Activated T-helper 2 cell treated with anti-CD3 and anti-CD28 coated beads, Interferon-gamma antibody, Interleukin-2, Interleukin-4, amounts not matched to agents 10 μg/mL and 5 μg/mL and 100 μg/mL, durations not matched to agents 14 hours and 24 hours and 36 hours (primary cell): ENCODE data around the gene PLEKHA6. TPM values are rescaled to one million over a fixed set of nuclear protein-coding genes. Genes with fewer than 3 reads are reported as not detected.
"Not testable (repeated sequence)": the region's sequence is repeated elsewhere in the genome, so short reads cannot be mapped to it uniquely, and the experiment has no call there.

Experiments used
- DNase-seq: peaks from one replicate; pipeline ENCODE4 v3.0.0; 2021; ENCODE audit warnings: low spot score
- H3K27ac Mint-ChIP-seq: one replicate; pipeline ENCODE4 v1.8.0; 2021; ENCODE audit warnings: mixed read lengths
- H3K27me3 Mint-ChIP-seq: one replicate; pipeline ENCODE4 v1.8.0; 2021; ENCODE audit warnings: low read depth, mixed read lengths
- H3K36me3 Mint-ChIP-seq: one replicate; pipeline ENCODE4 v1.8.0; 2021; ENCODE audit warnings: low read depth, mixed read lengths
- H3K4me1 Mint-ChIP-seq: one replicate; pipeline ENCODE4 v1.8.0; 2021; ENCODE audit warnings: low read depth, mixed read lengths
- H3K4me3 Mint-ChIP-seq: one replicate; pipeline ENCODE4 v1.8.0; 2021; ENCODE audit warnings: low read depth, mild to moderate bottlenecking, moderate library complexity, mixed read lengths
- H3K9me3 Mint-ChIP-seq: one replicate; pipeline ENCODE4 v1.8.0; 2021; ENCODE audit warnings: mixed read lengths
- intact Hi-C: fragments of 100-400 bp; cut with micrococcal nuclease; formaldehyde crosslinking; loops from one replicate; pipeline ENCODE4 v1.15.1; 2023
- total RNA-seq: library from RNA; stranded (reverse); gene quantifications from 2 replicates; pipeline ENCODE4 v1.2.3, GENCODE V29; 2022

Gene PLEKHA6
- total RNA-seq, 1 donor from 2014 or later, result 0.52 TPM

GRCh38 chr1:204321665-204322064 lies 38.1 kb downstream of the PLEKHA6 start:
- no peak overlapping the region for H3K4me3 Mint-ChIP-seq
- H3K9me3 Mint-ChIP-seq, result no peaks in the 10 kb centered on the region
- no peaks in the 10 kb centered on the region for H3K27me3 Mint-ChIP-seq
- DNase-seq, result no peak
- H3K36me3 Mint-ChIP-seq, result no peaks in the 10 kb centered on the region
- no peak overlapping the region for H3K27ac Mint-ChIP-seq
- peaks cover 28% of the 10 kb centered on the region for H3K4me1 Mint-ChIP-seq
- intact Hi-C loops, result no loop called here

GRCh38 chr1:204321051-204321450 lies 38.7 kb downstream of the PLEKHA6 start:
- no peaks in the 10 kb centered on the region for H3K27me3 Mint-ChIP-seq
- no peaks in the 10 kb centered on the region for H3K36me3 Mint-ChIP-seq
- intact Hi-C loops, result no loop called here
- H3K9me3 Mint-ChIP-seq, result no peaks in the 10 kb centered on the region
- peaks cover 28% of the 10 kb centered on the region for H3K4me1 Mint-ChIP-seq
- no peak overlapping the region for H3K4me3 Mint-ChIP-seq
- no peak for DNase-seq
- H3K27ac Mint-ChIP-seq, result no peak overlapping the region

GRCh38 chr1:204320382-204320804 lies 39.3 kb downstream of the PLEKHA6 start:
- no peak overlapping the region for H3K4me3 Mint-ChIP-seq
- intact Hi-C loops, result no loop called here
- peak overlapping the region; percentile 11 for H3K27ac Mint-ChIP-seq
- no peaks in the 10 kb centered on the region for H3K36me3 Mint-ChIP-seq
- H3K9me3 Mint-ChIP-seq, result no peaks in the 10 kb centered on the region
- H3K27me3 Mint-ChIP-seq, result no peaks in the 10 kb centered on the region
- peaks cover 28% of the 10 kb centered on the region for H3K4me1 Mint-ChIP-seq
- no peak for DNase-seq

GRCh38 chr1:204319462-204319861 lies 40.3 kb downstream of the PLEKHA6 start:
- no peaks in the 10 kb centered on the region for H3K9me3 Mint-ChIP-seq
- no peaks in the 10 kb centered on the region for H3K36me3 Mint-ChIP-seq
- peaks cover 28% of the 10 kb centered on the region for H3K4me1 Mint-ChIP-seq
- DNase-seq, result no peak
- H3K4me3 Mint-ChIP-seq, result no peak overlapping the region
- intact Hi-C loops, result no loop called here
- H3K27me3 Mint-ChIP-seq, result no peaks in the 10 kb centered on the region
- no peak overlapping the region for H3K27ac Mint-ChIP-seq

- intact Hi-C loops, result no loop called here
- no peak overlapping the region for H3K4me3 Mint-ChIP-seq
- H3K36me3 Mint-ChIP-seq, result no peaks in the 10 kb centered on the region
- DNase-seq, result no peak
- H3K9me3 Mint-ChIP-seq, result no peaks in the 10 kb centered on the region
- no peak overlapping the region for H3K27ac Mint-ChIP-seq
- H3K27me3 Mint-ChIP-seq, result no peaks in the 10 kb centered on the region
- H3K4me1 Mint-ChIP-seq, result peaks cover 23% of the 10 kb centered on the region
Measured at GRCh38 chr1:204319027-204319426, 40.7 kb downstream of the PLEKHA6 start.

GRCh38 chr1:204318324-204318723 lies 41.4 kb downstream of the PLEKHA6 start:
- no peak for DNase-seq
- no peaks in the 10 kb centered on the region for H3K27me3 Mint-ChIP-seq
- H3K36me3 Mint-ChIP-seq, result no peaks in the 10 kb centered on the region
- H3K9me3 Mint-ChIP-seq, result no peaks in the 10 kb centered on the region
- H3K4me1 Mint-ChIP-seq, result peaks cover 17% of the 10 kb centered on the region
- H3K27ac Mint-ChIP-seq, result no peak overlapping the region
- intact Hi-C loops, result no loop called here
- H3K4me3 Mint-ChIP-seq, result no peak overlapping the region

- H3K4me3 Mint-ChIP-seq, result no peak overlapping the region
- no peaks in the 10 kb centered on the region for H3K27me3 Mint-ChIP-seq
- no peak overlapping the region for H3K27ac Mint-ChIP-seq
- DNase-seq, result no peak
- H3K36me3 Mint-ChIP-seq, result no peaks in the 10 kb centered on the region
- H3K9me3 Mint-ChIP-seq, result no peaks in the 10 kb centered on the region
- intact Hi-C loops, result no loop called here
- peaks cover 15% of the 10 kb centered on the region for H3K4me1 Mint-ChIP-seq
Measured at GRCh38 chr1:204317170-204317569, 42.6 kb downstream of the PLEKHA6 start.

GRCh38 chr1:204316164-204316563 lies 43.6 kb downstream of the PLEKHA6 start:
- no peak for DNase-seq
- H3K4me1 Mint-ChIP-seq, result peaks cover 13% of the 10 kb centered on the region
- H3K27me3 Mint-ChIP-seq, result no peaks in the 10 kb centered on the region
- H3K27ac Mint-ChIP-seq, result no peak overlapping the region
- H3K36me3 Mint-ChIP-seq, result no peaks in the 10 kb centered on the region
- intact Hi-C loops, result no loop called here
- H3K9me3 Mint-ChIP-seq, result no peaks in the 10 kb centered on the region
- no peak overlapping the region for H3K4me3 Mint-ChIP-seq

GRCh38 chr1:204314893-204315658 lies 44.7 kb downstream of the PLEKHA6 start:
- Mint-ChIP-seq H3K4me3 (no peak overlapping the region), H3K27me3 (no peaks in the 10 kb centered on the region), H3K4me1 (peaks cover 7% of the 10 kb centered on the region), H3K9me3 (no peaks in the 10 kb centered on the region), H3K27ac (no peak overlapping the region), H3K36me3 (no peaks in the 10 kb centered on the region)
- intact Hi-C loops, result no loop called here
- no peak for DNase-seq

GRCh38 chr1:204314171-204314892 lies 45.4 kb downstream of the PLEKHA6 start:
- H3K4me3 Mint-ChIP-seq, result no peak overlapping the region
- no peaks in the 10 kb centered on the region for H3K27me3 Mint-ChIP-seq
- DNase-seq, result no peak
- intact Hi-C loops, result no loop called here
- no peaks in the 10 kb centered on the region for H3K36me3 Mint-ChIP-seq
- peaks cover 3% of the 10 kb centered on the region for H3K4me1 Mint-ChIP-seq
- H3K9me3 Mint-ChIP-seq, result no peaks in the 10 kb centered on the region
- H3K27ac Mint-ChIP-seq, result no peak overlapping the region

- Mint-ChIP-seq H3K4me1 (no peaks in the 10 kb centered on the region), H3K4me3 (no peak overlapping the region), H3K27ac (no peak overlapping the region), H3K9me3 (no peaks in the 10 kb centered on the region), H3K27me3 (no peaks in the 10 kb centered on the region), H3K36me3 (no peaks in the 10 kb centered on the region)
- no peak for DNase-seq
- intact Hi-C loops, result no loop called here
Measured at GRCh38 chr1:204313675-204314074, 46.1 kb downstream of the PLEKHA6 start.

- H3K4me3 Mint-ChIP-seq, H3K4me1 Mint-ChIP-seq, H3K27me3 Mint-ChIP-seq, H3K9me3 Mint-ChIP-seq, H3K27ac Mint-ChIP-seq, intact Hi-C loops, H3K36me3 Mint-ChIP-seq, DNase-seq: not testable (repeated sequence)
Measured at GRCh38 chr1:204310970-204311369, 48.8 kb downstream of the PLEKHA6 start.

GRCh38 chr1:204308023-204308628 lies 51.6 kb downstream of the PLEKHA6 start:
- no peaks in the 10 kb centered on the region for H3K36me3 Mint-ChIP-seq
- no peak overlapping the region for H3K27ac Mint-ChIP-seq
- intact Hi-C loops, result no loop called here
- no peak overlapping the region for H3K4me3 Mint-ChIP-seq
- H3K27me3 Mint-ChIP-seq, result peaks cover 13% of the 10 kb centered on the region
- no peaks in the 10 kb centered on the region for H3K9me3 Mint-ChIP-seq
- no peak for DNase-seq
- H3K4me1 Mint-ChIP-seq, result no peaks in the 10 kb centered on the region
